ENCODE data around the gene E4F1. TPM values are rescaled to one million over a fixed set of nuclear protein-coding genes. Genes with fewer than 3 reads are reported as not detected.
A peak's percentile ranks its signal among the peaks of the same experiment; 100 is the strongest.

E4F1 gene
- total and polyA plus RNA-seq, 2 donors (not counting 1 experiment from before 2014, with no cell fraction given): 41.8 to 70.9 TPM

- ChIA-PET POLR2A (interaction anchor here (0.8 to 1.7 kb wide), 4 partner anchors 10 to 328 kb away, joined by 3 to 8 read pairs (median 4); partner anchors contain the start of genes ECI1 and RNPS1), CTCF (interaction anchor here (1.0 to 3.4 kb wide), 4 partner anchors 10 to 50 kb away, joined by 3 to 20 read pairs (median 5); partner anchors contain the start of genes ECI1 and TRAF7)
- WGBS (ENCODE audit: insufficient coverage): 98% methylated on average over 10 of the region's 13 CpGs
- TF ChIP-seq, protein P1, sequence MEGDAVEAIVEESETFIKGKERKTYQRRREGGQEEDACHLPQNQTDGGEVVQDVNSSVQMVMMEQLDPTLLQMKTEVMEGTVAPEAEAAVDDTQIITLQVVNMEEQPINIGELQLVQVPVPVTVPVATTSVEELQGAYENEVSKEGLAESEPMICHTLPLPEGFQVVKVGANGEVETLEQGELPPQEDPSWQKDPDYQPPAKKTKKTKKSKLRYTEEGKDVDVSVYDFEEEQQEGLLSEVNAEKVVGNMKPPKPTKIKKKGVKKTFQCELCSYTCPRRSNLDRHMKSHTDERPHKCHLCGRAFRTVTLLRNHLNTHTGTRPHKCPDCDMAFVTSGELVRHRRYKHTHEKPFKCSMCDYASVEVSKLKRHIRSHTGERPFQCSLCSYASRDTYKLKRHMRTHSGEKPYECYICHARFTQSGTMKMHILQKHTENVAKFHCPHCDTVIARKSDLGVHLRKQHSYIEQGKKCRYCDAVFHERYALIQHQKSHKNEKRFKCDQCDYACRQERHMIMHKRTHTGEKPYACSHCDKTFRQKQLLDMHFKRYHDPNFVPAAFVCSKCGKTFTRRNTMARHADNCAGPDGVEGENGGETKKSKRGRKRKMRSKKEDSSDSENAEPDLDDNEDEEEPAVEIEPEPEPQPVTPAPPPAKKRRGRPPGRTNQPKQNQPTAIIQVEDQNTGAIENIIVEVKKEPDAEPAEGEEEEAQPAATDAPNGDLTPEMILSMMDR (IDR thresholded peaks at IDR 0.05): no peak
- no peak for TF ChIP-seq EZH2 (IDR thresholded peaks at IDR 0.05; ENCODE audit: borderline replicate concordance, insufficient read depth, low read depth, low read length, poor library complexity, severe bottlenecking)
- no peaks in the 10 kb centered on the region for H3K9me3 Mint-ChIP-seq (ENCODE audit: insufficient read depth)
- peaks cover 12 to 22% of the 10 kb centered on the region in 2 donors for H3K4me1 ChIP-seq (ENCODE audit: control insufficient read depth in 2 of 2, insufficient read depth in 2 of 2, low read length in 2 of 2)
- peak overlapping the region; percentile 76 for H3K27ac Mint-ChIP-seq
- H4K20me1 ChIP-seq (ENCODE audit: control insufficient read depth, insufficient read depth, low read length, poor library complexity, severe bottlenecking): no peaks in the 10 kb centered on the region
- H3K4me1 Mint-ChIP-seq: peaks cover 21% of the 10 kb centered on the region
- peak overlapping the region; percentile 13 to 94 (median 76) for H3K4me3 ChIP-seq (ENCODE audit: control extremely low read depth in 1 of 5, extremely low read depth in 1 of 5, insufficient read depth in 1 of 5, low read depth in 2 of 5, low read length in 4 of 5)
- intact Hi-C loops (cut with micrococcal nuclease): loop anchor here (1.0 to 2.0 kb wide), 6 partner anchors 11 to 309 kb away; partner anchors contain the start of genes ATP6V0C, E4F1, ECI1 and RNPS1
- no peaks in the 10 kb centered on the region for H3K27me3 ChIP-seq (replicated peaks in 1 of 4; ENCODE audit: control extremely low read depth in 1 of 4, control insufficient read depth in 3 of 4, insufficient read depth in 4 of 4, low read length in 3 of 4)
- H3K36me3 ChIP-seq (replicated peaks in 1 of 2; ENCODE audit: control extremely low read depth in 1 of 2, control insufficient read depth in 1 of 2, extremely low read depth in 1 of 2, insufficient read depth in 2 of 2, low read length in 1 of 2): peaks cover 0 to 27% of the 10 kb centered on the region in 2 experiments
- H2AFZ ChIP-seq (ENCODE audit: insufficient read depth, low read depth, low read length, poor library complexity, severe bottlenecking): peak overlapping the region; percentile 95
- H3K4me3 Mint-ChIP-seq: peak overlapping the region; percentile 87
- peak overlapping the region; percentile 97 for H3K4me2 ChIP-seq (replicated peaks; ENCODE audit: low read depth, low read length, poor library complexity, severe bottlenecking)
- no peak for ATAC-seq (ENCODE audit: low read depth)
- no peak for DNase-seq
- H3K27me3 Mint-ChIP-seq: peaks cover 5% of the 10 kb centered on the region
- peak overlapping the region; percentile 88 for H3K9ac ChIP-seq (ENCODE audit: low read length)
- peaks cover 22% of the 10 kb centered on the region for H3K79me2 ChIP-seq (ENCODE audit: control insufficient read depth, insufficient read depth, low read length)
- H3K9me3 ChIP-seq (ENCODE audit: control extremely low read depth in 1 of 3, control insufficient read depth in 2 of 3, insufficient read depth in 1 of 3, low read length in 2 of 3): no peaks in the 10 kb centered on the region
- peak overlapping the region; percentile 86 to 89 for H3K27ac ChIP-seq (ENCODE audit: low read length in 2 of 2)
Observed at GRCh38 chr16:2204416-2205103, 18.8 kb upstream of the E4F1 start.

Data from B cell (primary cell).